OCI-LY1 (cell line): ENCODE measurements around the gene DIAPH3.

Experiments used
- H2AFZ ChIP-seq: fragments of 200-600 bp; sonication (generic), shearing (Covaris generic); 2 replicates; pipeline ENCODE4 v1.6.0; 2014; ENCODE audit warnings: antibody characterized with exemption, mild to moderate bottlenecking, low read length
- H3F3A ChIP-seq: fragments of 200-600 bp; sonication (generic), shearing (Covaris generic); 2 replicates; pipeline ENCODE4 v1.6.0; 2014; ENCODE audit warnings: mild to moderate bottlenecking, antibody characterized with exemption, low read length, moderate library complexity; ENCODE audit not compliant: insufficient read depth
- H3K27ac ChIP-seq: fragments of 200-600 bp; sonication (generic); 2 replicates; pipeline ENCODE4 v1.5.1; 2014; ENCODE audit warnings: low read length, mixed run types, mild to moderate bottlenecking, low read depth; ENCODE audit not compliant: poor library complexity, severe bottlenecking
- H3K27me3 ChIP-seq: fragments of 200-600 bp; sonication (generic); 2 replicates; pipeline ENCODE4 v1.6.0; 2014; ENCODE audit warnings: antibody characterized with exemption, mild to moderate bottlenecking, low read length, moderate library complexity; ENCODE audit not compliant: insufficient read depth
- H3K36me3 ChIP-seq: fragments of 200-600 bp; sonication (generic); 2 replicates; pipeline ENCODE4 v1.6.1; 2014; ENCODE audit warnings: mild to moderate bottlenecking, antibody characterized with exemption, low read length, moderate library complexity, mixed read lengths; ENCODE audit not compliant: insufficient read depth
- H3K4me1 ChIP-seq: fragments of 200-600 bp; sonication (generic); 2 replicates; pipeline ENCODE4 v1.5.1; 2014; ENCODE audit warnings: mild to moderate bottlenecking, low read length, moderate library complexity; ENCODE audit not compliant: insufficient read depth, severe bottlenecking
- H3K4me2 ChIP-seq: fragments of 200-600 bp; sonication (generic), shearing (Covaris generic); 2 replicates; pipeline ENCODE4 v1.6.1; 2014; ENCODE audit warnings: low read length
- H3K4me3 ChIP-seq: fragments of 200-600 bp; sonication (generic); 2 replicates; pipeline ENCODE4 v1.5.1; 2014; ENCODE audit warnings: low read length, low read depth, mild to moderate bottlenecking, mixed read lengths; ENCODE audit not compliant: poor library complexity, severe bottlenecking
- H3K79me2 ChIP-seq: fragments of 200-600 bp; shearing (Covaris generic); 2 replicates; pipeline ENCODE4 v1.6.1; 2016; ENCODE audit warnings: mixed run types, low read length, mixed read lengths; ENCODE audit not compliant: insufficient read depth
- H3K9ac ChIP-seq: fragments of 200-600 bp; sonication (generic), shearing (Covaris generic); 2 replicates; pipeline ENCODE4 v1.6.1; 2014; ENCODE audit warnings: mild to moderate bottlenecking, low read length, mixed read lengths
- H3K9me2 ChIP-seq: fragments of 200-600 bp; sonication (generic), shearing (Covaris generic); 2 replicates; pipeline ENCODE4 v1.6.1; 2014; ENCODE audit warnings: low read depth, mild to moderate bottlenecking, low read length, mixed read lengths
- H3K9me3 ChIP-seq: fragments of 200-600 bp; shearing (Covaris generic); 2 replicates; pipeline ENCODE4 v1.6.1; 2014; ENCODE audit warnings: low read length, mixed read lengths
- H4K20me1 ChIP-seq: fragments of 200-600 bp; sonication (generic), shearing (Covaris generic); 2 replicates; pipeline ENCODE4 v1.6.0; 2016; ENCODE audit warnings: mild to moderate bottlenecking, low read length; ENCODE audit not compliant: insufficient read depth
- EZH2 ChIP-seq: fragments of 200-600 bp; sonication (generic), shearing (Covaris generic); IDR thresholded peaks from 2 replicates; pipeline ENCODE4 v1.8.0; 2017; ENCODE audit warnings: borderline replicate concordance, mixed run types, mild to moderate bottlenecking, antibody characterized with exemption, low read length, moderate library complexity, mixed read lengths
- TF ChIP-seq, protein P1 (sequence below): fragments of 200-600 bp; sonication (generic), shearing (Covaris generic); IDR thresholded peaks from 2 replicates; pipeline ENCODE4 v1.5.1; 2017; ENCODE audit warnings: mild to moderate bottlenecking, antibody characterized with exemption, low read length, moderate library complexity, mixed read lengths

Gene DIAPH3

DNA sequence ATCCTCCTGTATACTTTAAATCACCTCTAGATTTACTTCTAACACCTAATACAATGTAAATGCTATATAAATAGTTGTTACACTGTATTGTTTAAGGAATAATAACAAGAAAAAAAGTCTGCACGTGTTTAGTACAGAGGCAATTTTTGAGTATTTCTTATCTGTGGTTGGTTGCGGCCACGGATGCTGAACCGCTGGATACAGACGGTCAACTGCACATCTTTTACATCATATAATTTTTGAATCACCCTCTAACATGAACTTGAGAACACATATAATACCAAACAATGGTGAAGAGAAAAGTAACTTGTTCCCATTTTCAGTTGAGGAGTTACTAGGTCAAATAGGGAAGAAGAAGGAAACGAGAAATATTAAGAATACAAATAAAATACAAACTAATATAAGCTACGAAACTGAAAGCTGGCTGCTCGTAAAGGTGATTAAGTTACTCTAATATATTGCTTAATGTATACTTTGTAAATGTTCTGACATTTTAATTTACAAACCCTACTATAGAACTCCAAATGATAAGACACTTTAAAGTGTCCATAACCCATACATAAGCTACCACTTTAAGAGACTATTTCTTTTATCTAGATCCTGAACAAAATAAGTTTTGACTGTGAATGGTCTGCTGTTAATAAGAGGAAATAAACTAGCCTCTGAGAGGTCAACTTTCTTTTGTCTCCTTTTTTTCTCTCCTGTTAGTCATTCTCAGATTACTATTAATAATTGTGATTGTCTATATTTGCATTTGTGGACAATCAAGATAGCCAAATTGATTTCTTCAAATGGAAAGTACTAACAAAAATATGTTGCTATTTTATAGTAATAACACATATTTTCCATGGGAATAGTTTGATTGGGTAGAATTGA is 457.4 kb downstream of the DIAPH3 start:
- Histone ChIP-seq H3K4me1 (no peaks in the 10 kb centered on the region), H3F3A (no peaks in the 10 kb centered on the region), H3K79me2 (no peaks in the 10 kb centered on the region), H3K27ac (no peak overlapping the region), H3K9me2 (no peaks in the 10 kb centered on the region), H3K27me3 (no peaks in the 10 kb centered on the region), H4K20me1 (no peaks in the 10 kb centered on the region), H3K4me2 (no peak overlapping the region), H3K4me3 (no peak overlapping the region), H3K9ac (no peak overlapping the region), H3K36me3 (no peaks in the 10 kb centered on the region), H2AFZ (no peak overlapping the region), H3K9me3 (no peaks in the 10 kb centered on the region)
- TF ChIP-seq EZH2, result no peak
- TF ChIP-seq, protein P1, sequence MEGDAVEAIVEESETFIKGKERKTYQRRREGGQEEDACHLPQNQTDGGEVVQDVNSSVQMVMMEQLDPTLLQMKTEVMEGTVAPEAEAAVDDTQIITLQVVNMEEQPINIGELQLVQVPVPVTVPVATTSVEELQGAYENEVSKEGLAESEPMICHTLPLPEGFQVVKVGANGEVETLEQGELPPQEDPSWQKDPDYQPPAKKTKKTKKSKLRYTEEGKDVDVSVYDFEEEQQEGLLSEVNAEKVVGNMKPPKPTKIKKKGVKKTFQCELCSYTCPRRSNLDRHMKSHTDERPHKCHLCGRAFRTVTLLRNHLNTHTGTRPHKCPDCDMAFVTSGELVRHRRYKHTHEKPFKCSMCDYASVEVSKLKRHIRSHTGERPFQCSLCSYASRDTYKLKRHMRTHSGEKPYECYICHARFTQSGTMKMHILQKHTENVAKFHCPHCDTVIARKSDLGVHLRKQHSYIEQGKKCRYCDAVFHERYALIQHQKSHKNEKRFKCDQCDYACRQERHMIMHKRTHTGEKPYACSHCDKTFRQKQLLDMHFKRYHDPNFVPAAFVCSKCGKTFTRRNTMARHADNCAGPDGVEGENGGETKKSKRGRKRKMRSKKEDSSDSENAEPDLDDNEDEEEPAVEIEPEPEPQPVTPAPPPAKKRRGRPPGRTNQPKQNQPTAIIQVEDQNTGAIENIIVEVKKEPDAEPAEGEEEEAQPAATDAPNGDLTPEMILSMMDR, result no peak

DNA sequence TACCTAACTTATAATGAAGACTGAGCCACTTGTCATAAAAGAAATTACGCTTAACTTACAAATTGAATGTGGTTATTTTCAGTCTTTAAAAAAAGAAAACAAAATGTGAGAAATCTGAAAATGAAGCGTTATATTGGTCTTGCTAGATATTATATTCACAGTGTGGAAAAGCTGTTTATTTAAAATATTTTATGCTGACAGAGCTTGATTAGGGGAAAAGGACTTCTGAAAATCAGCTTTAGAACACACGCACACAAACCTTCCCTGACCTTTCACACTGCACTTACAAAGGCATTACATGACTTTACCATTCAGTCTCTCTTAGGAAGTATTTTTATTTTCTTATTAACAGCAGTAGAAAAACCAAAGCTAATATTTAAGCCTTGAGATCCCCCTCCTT is 461.5 kb downstream of the DIAPH3 start:
- TF ChIP-seq EZH2, result no peak
- TF ChIP-seq, protein P1, result no peak
- Histone ChIP-seq H3K36me3 (no peaks in the 10 kb centered on the region), H3K9ac (no peak overlapping the region), H3K4me2 (no peak overlapping the region), H3K27ac (no peak overlapping the region), H3K9me3 (no peaks in the 10 kb centered on the region), H3K9me2 (no peaks in the 10 kb centered on the region), H3K4me3 (no peak overlapping the region), H2AFZ (no peak overlapping the region), H3F3A (no peaks in the 10 kb centered on the region), H3K79me2 (no peaks in the 10 kb centered on the region), H3K4me1 (no peaks in the 10 kb centered on the region), H3K27me3 (no peaks in the 10 kb centered on the region), H4K20me1 (no peaks in the 10 kb centered on the region)

DNA sequence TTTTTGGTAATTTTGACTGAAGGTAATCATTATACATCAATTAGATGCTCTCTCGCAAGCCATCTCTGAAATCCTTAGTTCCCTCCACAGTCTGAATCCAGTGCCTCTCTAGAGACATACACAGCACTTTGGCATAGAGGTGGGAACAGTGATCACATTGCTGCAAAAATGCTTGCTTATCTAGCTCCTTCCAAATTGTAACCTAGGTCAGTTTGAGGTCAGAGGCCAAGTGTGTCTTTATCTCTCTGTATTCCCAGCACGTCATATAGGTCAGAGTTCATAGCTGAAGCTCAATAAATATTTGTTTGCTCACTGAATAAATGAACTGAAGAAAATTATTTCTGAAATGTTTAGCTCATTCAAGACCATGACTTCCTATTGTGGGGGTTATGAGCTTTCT is 462.5 kb downstream of the DIAPH3 start:
- no peaks in the 10 kb centered on the region for H3K79me2 ChIP-seq
- no peak overlapping the region for H3K27ac ChIP-seq
- no peaks in the 10 kb centered on the region for H3K27me3 ChIP-seq
- H3K4me2 ChIP-seq, result no peak overlapping the region
- TF ChIP-seq, protein P1, result no peak
- TF ChIP-seq EZH2, result no peak
- H4K20me1 ChIP-seq, result no peaks in the 10 kb centered on the region
- H3K4me1 ChIP-seq, result no peaks in the 10 kb centered on the region
- H3F3A ChIP-seq, result no peaks in the 10 kb centered on the region
- H2AFZ ChIP-seq, result no peak overlapping the region
- H3K9me3 ChIP-seq, result no peaks in the 10 kb centered on the region
- no peak overlapping the region for H3K4me3 ChIP-seq
- H3K9me2 ChIP-seq, result no peaks in the 10 kb centered on the region
- H3K36me3 ChIP-seq, result no peaks in the 10 kb centered on the region
- H3K9ac ChIP-seq, result no peak overlapping the region
